DMS53 treated with DMSO at 0.1 percent for 48 hours (cell line): Measurements from ENCODE around the gene SYT7.

ENCODE experiments used
- DNase-seq: peaks from one replicate; lab custom pipeline; 2025; ENCODE audit not compliant: unreplicated experiment; lab: John Stamatoyannopoulos, UW

SYT7 gene

GRCh38 chr11:61586792-61587430, 6.0 kb upstream of the SYT7 start:
- DNase-seq, result peak; percentile 62

DNA sequence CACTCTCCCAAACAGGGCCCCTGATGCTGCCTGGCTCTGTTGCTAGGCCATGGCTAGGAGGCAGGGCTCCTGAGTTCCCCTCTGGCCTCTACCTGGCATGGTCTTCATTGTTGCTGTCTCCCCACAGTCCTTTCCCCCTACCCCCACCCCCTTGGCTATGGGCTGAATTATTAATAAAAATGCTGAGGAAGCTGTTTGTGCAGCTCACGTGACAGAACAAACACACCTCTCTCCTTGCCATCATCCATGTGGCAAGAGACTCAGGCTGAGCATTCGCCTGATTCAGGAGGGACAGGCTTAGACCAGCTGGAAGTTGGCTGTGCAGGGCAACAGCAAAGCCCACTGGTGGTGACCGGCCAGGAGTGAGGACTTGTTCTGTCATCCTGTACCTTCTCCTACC, 4.2 kb upstream of the SYT7 start:
- no peak for DNase-seq

DNA sequence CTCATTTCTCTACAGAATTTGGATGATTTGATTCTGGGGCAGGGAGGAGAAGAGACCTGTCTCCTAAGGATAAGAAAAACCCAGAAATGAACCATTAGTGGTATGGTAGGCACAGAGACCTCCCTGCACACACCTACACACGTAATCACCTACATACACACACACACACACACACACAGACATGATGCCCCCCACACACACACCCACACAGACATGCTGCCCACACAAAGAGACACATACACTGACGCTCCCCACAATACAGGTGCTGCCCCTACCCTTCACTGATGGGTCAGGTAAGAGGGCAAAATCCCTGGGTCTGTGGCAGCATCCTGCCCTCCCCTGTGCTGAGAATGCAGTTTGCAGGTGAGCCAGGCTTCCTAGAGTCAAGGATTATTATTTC, 1.1 kb upstream of the SYT7 start:
- no peak for DNase-seq

DNA sequence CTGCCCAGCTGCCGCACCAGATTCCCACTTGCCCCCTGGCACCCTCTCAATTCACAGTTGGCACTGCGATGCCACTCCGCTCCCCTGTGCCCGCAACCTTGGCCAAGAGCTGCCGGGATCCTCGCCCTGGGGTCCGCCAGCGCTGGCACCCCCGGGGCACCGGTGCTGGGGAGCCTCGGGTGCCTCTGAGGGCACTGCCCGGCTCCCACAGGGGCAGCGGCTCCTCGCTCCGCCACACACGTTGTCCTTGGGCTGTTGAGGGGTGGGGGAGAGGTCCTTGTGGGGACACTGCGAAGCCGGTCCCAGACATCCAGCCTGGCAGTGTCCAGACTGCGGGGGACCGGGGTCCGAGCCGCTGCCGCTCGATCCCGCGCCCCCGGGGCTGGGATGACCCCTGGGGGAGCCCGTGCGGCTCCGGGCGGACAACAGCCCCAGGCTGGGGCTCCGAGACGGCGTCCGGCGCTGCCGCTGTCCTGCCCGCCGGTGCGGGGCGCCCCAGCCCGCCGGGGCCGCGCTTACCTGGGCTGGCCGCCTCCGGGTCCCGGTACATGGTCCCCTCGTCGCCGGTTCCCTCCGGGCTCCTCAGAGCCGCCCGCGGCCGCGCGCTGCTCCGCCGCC, 496 bp downstream of the SYT7 start:
- no peak for DNase-seq

- no peak for DNase-seq
These were observed 1.1 kb downstream of the SYT7 start for GRCh38 chr11:61579676-61580270.

- DNase-seq, result no peak
These were observed 1.8 kb downstream of the SYT7 start for GRCh38 chr11:61578819-61579675.

DNA sequence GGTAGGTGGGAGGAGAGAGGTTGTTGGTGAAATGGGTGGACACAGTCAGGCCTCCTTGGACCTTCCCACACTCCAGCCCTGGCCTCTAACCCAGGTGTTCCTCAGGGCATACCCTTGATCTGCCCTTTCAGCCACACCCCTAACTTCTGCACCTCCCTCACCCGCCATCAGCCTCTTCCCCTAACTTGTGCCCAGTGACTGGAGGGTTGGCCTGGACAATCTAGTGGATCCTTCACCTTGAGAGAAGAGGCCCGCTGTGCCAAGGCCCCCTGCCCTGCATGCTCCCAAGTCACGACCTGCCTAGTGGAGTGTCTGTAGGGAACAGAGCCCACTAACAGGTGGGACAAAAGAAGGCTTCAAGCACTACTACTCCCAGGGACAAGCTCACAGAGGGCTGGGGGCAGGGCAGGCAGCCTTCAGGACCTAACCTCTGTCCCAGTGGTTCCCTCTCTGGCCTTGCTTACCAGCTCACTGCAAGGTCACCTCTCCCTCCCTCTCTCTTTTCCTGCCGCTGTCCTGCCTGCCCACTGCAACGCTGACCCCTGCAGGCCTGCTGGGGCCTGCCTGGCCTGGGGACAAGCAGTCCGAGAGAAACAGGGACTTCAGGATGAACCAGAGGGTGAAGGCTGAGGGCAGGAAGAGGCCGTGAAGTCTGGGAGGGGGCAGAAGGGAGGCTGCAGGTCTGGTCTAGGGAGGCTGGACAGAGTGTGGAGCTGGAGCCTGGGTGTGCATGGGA, 3.3 kb downstream of the SYT7 start:
- DNase-seq, result no peak

DNA sequence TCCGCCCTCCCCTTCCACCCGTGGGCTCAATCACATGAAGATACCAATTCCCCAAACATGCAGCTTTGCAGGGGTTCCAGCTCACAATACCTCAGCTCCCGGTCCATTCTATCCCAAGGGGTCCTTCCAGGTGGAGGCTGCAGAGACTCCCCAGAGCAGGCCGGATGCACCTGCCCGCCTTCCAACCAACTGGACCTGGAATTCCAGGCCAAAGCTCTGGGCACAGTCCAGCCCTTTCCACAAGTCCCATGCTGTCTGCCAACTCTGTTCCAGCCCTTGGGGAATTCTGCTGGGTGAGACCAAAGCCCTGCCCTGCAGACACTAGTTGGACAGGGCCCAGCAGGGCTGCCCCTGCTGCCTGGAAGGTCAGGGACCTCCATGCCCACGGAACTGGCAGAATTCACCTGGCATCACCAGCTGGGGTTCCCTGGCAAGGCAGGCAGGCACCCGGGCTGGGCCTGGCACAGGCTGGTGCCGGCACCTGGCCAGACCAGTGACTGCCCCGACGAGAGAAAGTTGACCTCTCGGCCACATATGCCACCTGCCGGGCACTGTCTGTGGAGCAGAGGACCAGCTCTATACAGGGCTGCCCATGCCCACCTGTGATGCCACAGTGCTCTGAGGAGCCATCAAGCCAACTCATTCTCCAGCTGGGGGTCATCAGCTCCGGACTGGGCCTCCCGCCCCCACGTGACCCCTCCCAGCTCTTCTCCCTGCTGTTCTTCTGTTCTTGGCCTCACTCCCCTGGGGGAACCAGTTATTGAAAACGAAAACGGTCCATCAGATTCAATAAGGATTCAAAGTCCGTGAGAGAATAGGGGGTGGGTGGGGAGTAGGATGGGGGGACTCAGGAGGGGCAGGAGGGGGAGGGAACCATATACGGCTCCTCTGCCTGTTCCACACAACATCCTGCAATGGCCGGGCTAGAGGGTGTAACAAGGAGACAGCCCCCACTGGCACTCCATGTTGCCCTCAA, 4.7 kb downstream of the SYT7 start:
- DNase-seq, result no peak

DNA sequence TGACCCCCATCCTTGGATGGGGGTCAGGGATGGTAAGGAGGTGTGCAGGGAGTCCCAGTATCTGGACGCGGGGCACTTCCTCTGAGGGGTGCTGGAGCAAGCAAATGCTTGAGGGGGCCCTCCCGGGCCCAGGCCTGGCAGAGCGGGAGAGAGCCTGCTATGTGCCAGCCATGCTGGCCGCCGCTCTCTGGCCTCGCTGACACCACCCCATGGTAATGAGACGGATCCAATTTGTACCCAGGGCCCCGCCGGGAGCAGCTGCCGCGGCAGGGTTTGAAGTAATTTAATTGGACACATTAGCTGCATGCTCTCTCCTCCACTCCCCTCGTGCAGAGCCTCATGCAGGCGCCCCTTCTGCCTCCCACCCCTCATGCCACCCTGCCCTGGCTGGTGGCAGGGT, 6.3 kb downstream of the SYT7 start:
- no peak for DNase-seq

GRCh38 chr11:61572913-61573312, 8.0 kb downstream of the SYT7 start:
- DNase-seq, result no peak

DNA sequence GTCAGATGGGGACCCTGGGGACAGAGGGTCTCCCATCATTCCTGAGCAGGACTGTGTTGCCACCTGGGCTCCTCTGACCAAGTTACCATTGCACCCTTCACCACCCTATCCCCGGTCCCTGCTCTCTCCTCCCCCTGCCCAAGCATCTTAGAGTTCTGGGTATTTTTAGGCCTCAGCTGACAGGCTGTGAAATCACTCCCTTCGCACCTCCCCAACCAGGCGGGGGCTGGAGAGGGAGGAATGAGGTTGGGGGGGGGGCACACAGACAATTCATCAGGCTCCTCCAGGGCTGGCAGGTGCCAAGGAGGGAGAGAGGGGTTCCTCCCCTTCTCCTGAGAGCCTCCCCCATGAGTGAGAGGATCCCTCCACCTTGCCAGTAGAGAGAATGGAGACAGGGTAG, 9.0 kb downstream of the SYT7 start:
- DNase-seq, result no peak

DNA sequence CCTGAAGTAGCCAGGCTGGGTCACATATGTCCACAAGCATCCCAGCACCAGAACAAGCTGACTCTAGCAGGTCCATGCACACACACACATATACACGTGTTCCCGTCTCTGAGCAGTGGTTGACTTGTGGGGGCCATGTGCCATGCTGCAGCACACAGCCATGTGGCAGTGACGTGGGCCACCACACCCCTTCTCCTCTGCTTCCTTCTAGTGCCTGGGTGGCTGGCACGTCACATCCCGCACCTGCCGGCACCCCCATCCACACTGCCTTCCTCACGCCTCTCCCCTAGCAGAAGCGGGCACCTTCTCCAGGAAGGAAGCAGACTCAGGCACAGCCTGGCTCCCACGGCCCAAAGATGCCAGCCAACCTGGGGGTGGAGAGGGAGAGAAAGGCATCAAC, 9.5 kb downstream of the SYT7 start:
- DNase-seq, result no peak

GRCh38 chr11:61569701-61570100, 11.2 kb downstream of the SYT7 start:
- no peak for DNase-seq

- no peak for DNase-seq
These were observed 11.9 kb downstream of the SYT7 start for GRCh38 chr11:61569018-61569417.

DNA sequence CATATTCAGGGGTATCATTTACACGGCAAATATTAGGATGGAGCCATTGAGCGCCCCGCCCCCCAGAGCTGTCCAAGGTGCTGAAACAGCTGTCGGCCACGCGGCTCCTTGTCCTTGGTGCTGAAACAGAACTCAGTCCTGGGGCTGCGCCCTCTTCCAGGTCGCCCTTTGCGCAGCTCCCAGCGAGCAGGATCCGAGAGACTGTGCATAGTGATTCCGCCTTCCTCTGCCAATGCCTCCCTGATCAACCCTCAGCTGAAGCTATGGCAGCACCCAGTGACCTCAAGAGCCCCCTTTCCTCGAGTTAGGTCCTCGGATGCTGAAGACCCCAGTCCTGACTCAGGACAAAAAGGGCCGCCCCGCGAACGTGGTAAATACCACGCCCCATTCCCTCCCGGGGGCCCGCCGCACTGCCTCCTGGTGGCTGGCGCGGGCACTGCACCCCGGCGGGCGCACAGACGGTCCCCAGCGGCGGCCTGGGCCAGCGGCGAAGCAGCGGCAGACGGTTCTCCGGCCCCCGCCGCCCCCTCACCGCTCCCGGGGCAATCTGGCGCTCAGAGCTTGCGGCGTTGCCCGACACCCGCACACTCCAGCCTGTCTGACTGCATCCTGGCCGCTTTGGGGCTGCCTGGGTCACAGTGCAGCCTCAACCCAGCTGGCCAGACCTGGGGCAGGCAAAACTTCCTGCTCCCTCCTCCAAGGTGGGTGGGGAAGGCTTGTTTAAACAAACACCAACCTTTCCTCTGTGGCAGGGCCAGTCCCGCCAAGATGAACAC, 13.4 kb downstream of the SYT7 start:
- DNase-seq, result peak; percentile 65

DNA sequence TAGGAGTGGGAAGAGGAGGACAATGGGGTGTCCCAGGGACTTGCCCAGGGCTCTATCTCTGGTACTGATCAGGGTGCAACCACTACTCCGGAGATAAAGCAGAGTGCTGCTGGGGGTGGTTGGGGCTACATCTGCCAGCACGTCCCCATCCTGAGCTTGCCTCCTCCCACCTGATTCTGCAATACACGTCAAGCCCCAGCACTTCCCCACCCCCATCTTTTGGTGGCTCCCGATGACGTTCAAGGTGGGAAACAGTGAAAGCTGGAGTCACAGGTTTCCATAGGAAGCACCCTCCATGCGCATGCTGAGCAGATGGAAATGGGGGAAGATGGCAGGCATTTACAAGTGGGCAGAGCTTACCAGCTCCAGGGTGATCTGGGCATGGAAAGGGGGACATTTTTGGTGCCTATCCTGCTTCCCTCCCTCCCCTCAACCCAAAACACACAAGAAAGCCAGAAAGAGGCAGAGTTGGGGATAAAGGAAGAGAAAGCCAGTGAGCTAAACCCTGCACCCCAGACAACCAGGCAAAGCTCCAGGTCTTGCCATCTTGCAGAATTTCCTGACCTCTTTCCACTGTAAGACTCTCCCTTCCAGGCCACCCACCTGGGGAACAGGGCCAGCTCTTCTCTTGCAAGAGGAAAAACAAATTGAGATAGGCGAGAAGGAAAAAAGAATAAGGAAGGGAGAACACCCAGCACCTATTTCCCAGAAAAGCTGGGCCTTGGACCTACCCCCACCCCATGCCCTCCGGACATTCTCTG, 15.8 kb downstream of the SYT7 start:
- DNase-seq, result no peak

- no peak for DNase-seq
These were observed 20.1 kb downstream of the SYT7 start for GRCh38 chr11:61560751-61561150.

DNA sequence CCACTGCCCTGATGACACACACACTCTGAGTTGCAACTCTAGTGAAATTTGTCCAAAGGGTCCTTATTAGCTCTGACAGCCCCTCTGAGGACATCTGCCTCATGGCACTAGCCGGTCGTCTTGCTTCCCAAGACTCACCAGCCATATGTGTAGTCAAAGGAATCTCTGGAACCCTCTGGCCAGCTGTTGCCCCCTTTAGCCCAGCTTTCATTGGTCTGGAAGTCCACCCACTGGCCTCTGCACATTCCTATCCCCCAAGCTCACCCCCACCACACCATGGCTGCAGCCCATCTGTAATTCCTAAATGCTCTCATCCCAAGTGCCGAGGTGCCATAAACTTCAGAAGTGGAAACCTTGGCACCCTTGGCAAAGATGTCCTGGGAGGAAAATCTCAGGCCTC, 24.3 kb downstream of the SYT7 start:
- DNase-seq, result no peak

GRCh38 chr11:61555978-61556377, 24.9 kb downstream of the SYT7 start:
- DNase-seq, result no peak
